Measurements from ENCODE around the gene TAPBP. TPM values are rescaled to one million over a fixed set of nuclear protein-coding genes. Genes with fewer than 3 reads are reported as not detected.
A peak's percentile ranks its signal among the peaks of the same experiment; 100 is the strongest.

TAPBP gene
- total and polyA plus RNA-seq, 9 of the 15 experiments (the other 6 are each of a cell fraction or from before 2014, with no cell fraction given) = 5.6 to 74.0 (median 22.3) TPM

DNA sequence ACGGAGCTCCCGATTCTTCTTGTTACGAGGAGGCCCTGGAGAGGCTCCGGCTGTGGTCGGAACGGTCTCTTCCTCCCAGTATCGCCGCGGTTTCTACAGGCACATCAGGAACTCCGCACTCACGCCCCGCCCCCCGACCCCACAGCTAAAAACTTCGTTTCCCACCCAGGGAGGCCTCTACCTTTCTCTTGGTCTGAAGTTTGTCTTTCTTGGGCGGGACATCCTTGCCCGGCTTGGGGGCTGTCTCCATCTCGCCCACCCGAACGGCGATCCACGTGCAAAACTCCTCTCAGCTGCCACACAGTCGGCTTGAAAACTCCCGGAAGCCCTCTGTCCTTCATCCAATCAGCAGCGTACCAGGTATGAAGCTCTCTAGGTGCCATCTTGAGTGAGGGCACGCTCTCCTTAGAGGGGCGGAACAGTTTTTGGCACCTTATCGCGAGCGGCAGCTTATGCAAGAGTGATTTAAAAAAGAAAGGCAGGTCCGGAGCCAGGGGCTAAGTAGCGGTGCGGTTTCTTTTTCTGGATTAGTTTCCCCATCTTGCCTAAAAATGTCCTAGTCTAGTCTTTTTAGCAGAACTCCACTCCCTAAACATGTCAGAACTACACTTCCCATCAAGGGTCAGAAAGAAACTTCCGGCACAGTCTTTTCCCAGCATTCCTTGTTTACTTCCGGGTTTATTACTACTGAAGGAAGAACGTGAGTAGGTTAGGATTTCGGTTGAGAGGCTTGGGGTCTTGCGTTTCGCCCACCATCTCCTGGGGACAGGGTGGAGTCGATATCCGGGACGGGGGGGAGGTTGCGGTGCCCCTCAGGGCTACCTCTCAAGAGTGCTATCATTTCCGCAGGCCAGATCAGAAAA, 24.7 kb downstream of the TAPBP start, which contains the start of the genes PFDN6 and WDR46 (continued):
- TF ChIP-seq, protein P1, sequence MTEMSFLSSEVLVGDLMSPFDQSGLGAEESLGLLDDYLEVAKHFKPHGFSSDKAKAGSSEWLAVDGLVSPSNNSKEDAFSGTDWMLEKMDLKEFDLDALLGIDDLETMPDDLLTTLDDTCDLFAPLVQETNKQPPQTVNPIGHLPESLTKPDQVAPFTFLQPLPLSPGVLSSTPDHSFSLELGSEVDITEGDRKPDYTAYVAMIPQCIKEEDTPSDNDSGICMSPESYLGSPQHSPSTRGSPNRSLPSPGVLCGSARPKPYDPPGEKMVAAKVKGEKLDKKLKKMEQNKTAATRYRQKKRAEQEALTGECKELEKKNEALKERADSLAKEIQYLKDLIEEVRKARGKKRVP (CRISPR knock-in tag; IDR thresholded peaks at IDR 0.05) = 0 out of 2 replicates have a peak, but pooled peaks have one; percentile 43
- TF ChIP-seq CHD4 (IDR thresholded peaks at IDR 0.05; ENCODE audit: insufficient read depth, insufficient replicate concordance, low read depth, low read length, poor library complexity, severe bottlenecking) (no peak), ZNF146 (CRISPR knock-in tag; IDR thresholded peaks at IDR 0.05; ENCODE audit: unreplicated experiment) (no peak), SMAD4 (CRISPR knock-in tag; conservative IDR thresholded peaks at IDR 0.05) (no peak; the same call in 1 of the 2 replicates), HDAC2 (IDR thresholded peaks at IDR 0.05) (peak; percentile 98), RUNX1 (IDR thresholded peaks at IDR 0.05; ENCODE audit: low read depth) (no peak), KLF10 (CRISPR knock-in tag; IDR thresholded peaks at IDR 0.05) (no peak), ZNF76 (CRISPR knock-in tag; IDR thresholded peaks at IDR 0.05; ENCODE audit: borderline replicate concordance) (peak; percentile 87; the same call in 1 of the 2 replicates), ZNF347 (CRISPR knock-in tag; IDR thresholded peaks at IDR 0.05; ENCODE audit: low read depth) (no peak), ZNF174 (CRISPR knock-in tag; IDR thresholded peaks at IDR 0.05) (no peak), PPARD (CRISPR knock-in tag; IDR thresholded peaks at IDR 0.05) (no peak), RFX5 (IDR thresholded peaks at IDR 0.05; ENCODE audit: low read depth, low read length) (no peak), NFE2 (IDR thresholded peaks at IDR 0.05; ENCODE audit: low read depth) (no peak), ZNF785 (CRISPR knock-in tag; IDR thresholded peaks at IDR 0.05) (no peak), ETV1 (tag; conservative IDR thresholded peaks at IDR 0.05; ENCODE audit: low read depth) (peak; percentile 89), CREB5 (CRISPR knock-in tag; IDR thresholded peaks at IDR 0.05) (no peak), KDM5B (IDR thresholded peaks at IDR 0.05; ENCODE audit: insufficient replicate concordance, low read depth, low read length) (no peak), NR2C2 (CRISPR knock-in tag; IDR thresholded peaks at IDR 0.05) (peak; percentile 98), NR2C2 (tag; IDR thresholded peaks at IDR 0.05) (peak; percentile 100), TCF7 (IDR thresholded peaks at IDR 0.05; ENCODE audit: borderline replicate concordance) (no peak)
- TF ChIP-seq, protein P2, sequence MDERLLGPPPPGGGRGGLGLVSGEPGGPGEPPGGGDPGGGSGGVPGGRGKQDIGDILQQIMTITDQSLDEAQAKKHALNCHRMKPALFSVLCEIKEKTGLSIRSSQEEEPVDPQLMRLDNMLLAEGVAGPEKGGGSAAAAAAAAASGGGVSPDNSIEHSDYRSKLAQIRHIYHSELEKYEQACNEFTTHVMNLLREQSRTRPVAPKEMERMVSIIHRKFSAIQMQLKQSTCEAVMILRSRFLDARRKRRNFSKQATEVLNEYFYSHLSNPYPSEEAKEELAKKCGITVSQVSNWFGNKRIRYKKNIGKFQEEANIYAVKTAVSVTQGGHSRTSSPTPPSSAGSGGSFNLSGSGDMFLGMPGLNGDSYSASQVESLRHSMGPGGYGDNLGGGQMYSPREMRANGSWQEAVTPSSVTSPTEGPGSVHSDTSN (CRISPR knock-in tag; IDR thresholded peaks at IDR 0.05; ENCODE audit: low read depth) = no peak
- TF ChIP-seq, protein P2 (tag; conservative IDR thresholded peaks at IDR 0.05; ENCODE audit: low read depth) = no peak
- TF ChIP-seq, protein P3, sequence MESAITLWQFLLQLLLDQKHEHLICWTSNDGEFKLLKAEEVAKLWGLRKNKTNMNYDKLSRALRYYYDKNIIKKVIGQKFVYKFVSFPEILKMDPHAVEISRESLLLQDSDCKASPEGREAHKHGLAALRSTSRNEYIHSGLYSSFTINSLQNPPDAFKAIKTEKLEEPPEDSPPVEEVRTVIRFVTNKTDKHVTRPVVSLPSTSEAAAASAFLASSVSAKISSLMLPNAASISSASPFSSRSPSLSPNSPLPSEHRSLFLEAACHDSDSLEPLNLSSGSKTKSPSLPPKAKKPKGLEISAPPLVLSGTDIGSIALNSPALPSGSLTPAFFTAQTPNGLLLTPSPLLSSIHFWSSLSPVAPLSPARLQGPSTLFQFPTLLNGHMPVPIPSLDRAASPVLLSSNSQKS (CRISPR knock-in tag; IDR thresholded peaks at IDR 0.05) = no peak

Data from K562 (cell line).